ENCODE results near the gene CEACAM4.

CEACAM4 gene

DNA sequence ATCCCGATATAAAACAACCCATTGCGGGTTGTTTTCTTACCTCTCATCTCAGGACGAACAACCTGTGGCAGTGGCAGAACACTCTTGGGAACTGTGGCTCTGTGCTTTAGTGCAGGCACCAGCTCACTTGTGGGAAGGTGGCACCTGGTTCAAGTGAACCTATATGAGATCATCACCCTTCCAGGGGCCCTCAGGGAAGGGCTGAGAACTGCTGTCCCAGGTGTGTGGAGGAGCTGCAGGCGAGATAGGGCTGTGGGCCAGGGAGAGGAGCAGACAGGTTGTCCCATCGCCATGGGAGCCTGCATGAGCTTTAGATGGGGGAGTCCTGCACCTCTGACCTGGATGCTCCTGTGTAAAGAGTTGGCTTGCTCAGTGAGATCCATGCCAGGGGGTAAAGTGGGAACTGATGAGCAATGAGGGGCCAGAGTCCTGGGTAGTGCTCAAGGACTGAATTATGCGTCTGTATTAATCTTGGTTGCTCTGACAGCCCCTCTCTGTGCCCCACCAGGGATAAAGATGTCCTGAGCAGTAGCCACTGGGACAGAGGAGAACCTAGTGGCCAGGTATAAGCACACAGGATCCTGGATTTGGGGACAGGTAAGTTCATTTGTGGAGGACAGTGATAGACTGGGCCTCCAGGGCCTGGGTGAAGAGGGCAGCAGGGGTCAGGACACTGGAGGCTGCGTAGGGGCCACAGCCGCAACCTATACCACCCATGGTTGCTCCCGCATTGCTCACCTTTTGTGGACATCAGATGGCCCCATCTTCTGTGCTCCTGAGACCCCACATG lies 8.7 kb downstream of the CEACAM4 start:
- no peak for TF ChIP-seq EZH2phosphoT487 (IDR thresholded peaks at IDR 0.05; ENCODE audit: borderline replicate concordance)
- TF ChIP-seq, protein P1, sequence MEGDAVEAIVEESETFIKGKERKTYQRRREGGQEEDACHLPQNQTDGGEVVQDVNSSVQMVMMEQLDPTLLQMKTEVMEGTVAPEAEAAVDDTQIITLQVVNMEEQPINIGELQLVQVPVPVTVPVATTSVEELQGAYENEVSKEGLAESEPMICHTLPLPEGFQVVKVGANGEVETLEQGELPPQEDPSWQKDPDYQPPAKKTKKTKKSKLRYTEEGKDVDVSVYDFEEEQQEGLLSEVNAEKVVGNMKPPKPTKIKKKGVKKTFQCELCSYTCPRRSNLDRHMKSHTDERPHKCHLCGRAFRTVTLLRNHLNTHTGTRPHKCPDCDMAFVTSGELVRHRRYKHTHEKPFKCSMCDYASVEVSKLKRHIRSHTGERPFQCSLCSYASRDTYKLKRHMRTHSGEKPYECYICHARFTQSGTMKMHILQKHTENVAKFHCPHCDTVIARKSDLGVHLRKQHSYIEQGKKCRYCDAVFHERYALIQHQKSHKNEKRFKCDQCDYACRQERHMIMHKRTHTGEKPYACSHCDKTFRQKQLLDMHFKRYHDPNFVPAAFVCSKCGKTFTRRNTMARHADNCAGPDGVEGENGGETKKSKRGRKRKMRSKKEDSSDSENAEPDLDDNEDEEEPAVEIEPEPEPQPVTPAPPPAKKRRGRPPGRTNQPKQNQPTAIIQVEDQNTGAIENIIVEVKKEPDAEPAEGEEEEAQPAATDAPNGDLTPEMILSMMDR (conservative IDR thresholded peaks at IDR 0.05; ENCODE audit: low read length), result no peak
- no peak overlapping the region for H3K4me3 ChIP-seq (ENCODE audit: low read length, poor library complexity, severe bottlenecking)
- no peak overlapping the region for H2AFZ ChIP-seq (ENCODE audit: low read length)
- no peaks in the 10 kb centered on the region; the same call in 1 of the 2 replicates for H3K9me3 ChIP-seq (ENCODE audit: insufficient read depth, low read depth, low read length)
- no peaks in the 10 kb centered on the region for H3K79me2 ChIP-seq (ENCODE audit: insufficient read depth, low read length)
- H4K20me1 ChIP-seq (ENCODE audit: insufficient read depth, low read length, poor library complexity, severe bottlenecking), result no peaks in the 10 kb centered on the region
- no peaks in the 10 kb centered on the region for H3K9me2 ChIP-seq (replicated peaks; ENCODE audit: low read depth, low read length)
- no peak overlapping the region for H3K4me2 ChIP-seq (ENCODE audit: low read depth, low read length, poor library complexity, severe bottlenecking)
- no peaks in the 10 kb centered on the region for H3K4me1 ChIP-seq (ENCODE audit: insufficient read depth, low read length, poor library complexity, severe bottlenecking)
- no peaks in the 10 kb centered on the region for H3K36me3 ChIP-seq (ENCODE audit: insufficient read depth, low read length)
- H3F3A ChIP-seq (ENCODE audit: low read depth), result no peaks in the 10 kb centered on the region
- no peaks in the 10 kb centered on the region for H3K27me3 ChIP-seq (ENCODE audit: insufficient read depth, low read length, poor library complexity, severe bottlenecking)
- no peak overlapping the region for H3K9ac ChIP-seq (ENCODE audit: low read depth, low read length, poor library complexity, severe bottlenecking)

DNA sequence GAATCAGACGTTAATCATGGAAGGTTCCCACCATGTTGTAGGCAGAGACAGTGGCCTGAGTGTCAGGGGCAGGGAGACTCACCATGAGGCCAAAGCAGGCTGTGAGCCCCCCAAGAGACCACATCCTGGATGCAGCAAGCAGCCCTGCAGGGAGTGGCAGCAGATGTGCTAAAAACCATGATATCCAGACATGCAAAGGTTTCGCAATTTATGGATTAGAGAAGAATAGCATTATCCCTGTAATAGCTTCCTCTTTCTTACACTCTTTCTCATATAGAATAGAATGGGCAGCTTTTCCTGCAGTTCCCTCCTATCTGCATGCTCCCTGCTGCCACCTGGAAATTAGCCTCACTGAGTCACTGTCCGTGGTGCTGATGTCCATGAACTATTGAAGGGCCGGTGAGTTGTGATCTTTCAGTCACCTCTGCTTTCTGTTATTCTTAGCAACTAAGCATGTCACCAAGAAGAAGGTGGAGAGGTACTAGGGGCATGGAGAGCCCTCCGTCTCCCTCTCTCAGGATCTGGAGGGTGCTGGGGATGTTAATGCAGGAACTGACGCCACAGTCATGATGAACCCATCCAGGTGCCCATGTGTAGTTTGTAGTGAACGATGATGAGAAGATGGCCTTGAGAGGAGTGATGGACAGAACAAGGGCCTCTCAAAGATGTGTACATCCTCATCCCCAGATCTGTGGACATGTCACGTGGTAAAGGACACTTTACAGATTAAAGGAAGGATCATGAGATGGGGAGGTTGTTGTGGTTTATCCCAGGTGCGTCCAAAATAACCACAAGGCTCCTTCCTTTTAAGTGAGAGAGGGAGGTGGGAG lies 9.9 kb downstream of the CEACAM4 start:
- H3K4me2 ChIP-seq (ENCODE audit: low read depth, low read length, poor library complexity, severe bottlenecking), result no peak overlapping the region
- no peak for TF ChIP-seq EZH2phosphoT487 (IDR thresholded peaks at IDR 0.05; ENCODE audit: borderline replicate concordance)
- TF ChIP-seq, protein P1 (conservative IDR thresholded peaks at IDR 0.05; ENCODE audit: low read length), result no peak
- no peak overlapping the region for H3K4me3 ChIP-seq (ENCODE audit: low read length, poor library complexity, severe bottlenecking)
- H2AFZ ChIP-seq (ENCODE audit: low read length), result no peak overlapping the region
- H3K9me2 ChIP-seq (replicated peaks; ENCODE audit: low read depth, low read length), result no peaks in the 10 kb centered on the region
- H4K20me1 ChIP-seq (ENCODE audit: insufficient read depth, low read length, poor library complexity, severe bottlenecking), result no peaks in the 10 kb centered on the region
- no peaks in the 10 kb centered on the region; the same call in 1 of the 2 replicates for H3K9me3 ChIP-seq (ENCODE audit: insufficient read depth, low read depth, low read length)
- H3K36me3 ChIP-seq (ENCODE audit: insufficient read depth, low read length), result no peaks in the 10 kb centered on the region
- H3F3A ChIP-seq (ENCODE audit: low read depth), result no peaks in the 10 kb centered on the region
- no peaks in the 10 kb centered on the region for H3K27me3 ChIP-seq (ENCODE audit: insufficient read depth, low read length, poor library complexity, severe bottlenecking)
- H3K9ac ChIP-seq (ENCODE audit: low read depth, low read length, poor library complexity, severe bottlenecking), result no peak overlapping the region
- no peaks in the 10 kb centered on the region for H3K79me2 ChIP-seq (ENCODE audit: insufficient read depth, low read length)
- no peaks in the 10 kb centered on the region for H3K4me1 ChIP-seq (ENCODE audit: insufficient read depth, low read length, poor library complexity, severe bottlenecking)

DNA sequence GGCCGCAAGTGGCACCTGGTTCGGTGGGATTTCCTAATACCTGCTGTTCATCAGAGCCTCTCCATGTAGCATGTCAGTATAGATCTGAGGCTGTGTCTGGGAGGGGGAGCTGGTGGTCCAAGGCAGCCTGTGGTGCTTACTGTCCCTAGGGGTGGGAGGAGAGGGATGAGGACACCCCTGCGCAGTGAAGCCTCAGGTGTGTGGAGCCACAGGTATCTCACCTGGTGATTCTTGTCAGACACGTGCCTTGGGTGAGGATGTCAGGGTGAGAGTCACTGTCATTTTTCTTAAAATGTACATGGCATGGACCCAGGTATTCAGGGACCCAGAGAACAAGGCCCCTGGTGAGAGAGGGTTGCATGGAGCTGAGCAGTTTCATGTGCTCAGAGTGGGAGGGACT lies 11.7 kb downstream of the CEACAM4 start:
- no peak overlapping the region for H3K4me3 ChIP-seq (ENCODE audit: low read length, poor library complexity, severe bottlenecking)
- no peak overlapping the region for H3K4me2 ChIP-seq (ENCODE audit: low read depth, low read length, poor library complexity, severe bottlenecking)
- TF ChIP-seq, protein P1 (conservative IDR thresholded peaks at IDR 0.05; ENCODE audit: low read length), result no peak
- TF ChIP-seq EZH2phosphoT487 (IDR thresholded peaks at IDR 0.05; ENCODE audit: borderline replicate concordance), result no peak
- no peaks in the 10 kb centered on the region for H3K79me2 ChIP-seq (ENCODE audit: insufficient read depth, low read length)
- H3K9me2 ChIP-seq (replicated peaks; ENCODE audit: low read depth, low read length), result no peaks in the 10 kb centered on the region
- no peaks in the 10 kb centered on the region; the same call in 1 of the 2 replicates for H3K9me3 ChIP-seq (ENCODE audit: insufficient read depth, low read depth, low read length)
- H4K20me1 ChIP-seq (ENCODE audit: insufficient read depth, low read length, poor library complexity, severe bottlenecking), result no peaks in the 10 kb centered on the region
- no peaks in the 10 kb centered on the region for H3K4me1 ChIP-seq (ENCODE audit: insufficient read depth, low read length, poor library complexity, severe bottlenecking)
- no peaks in the 10 kb centered on the region for H3F3A ChIP-seq (ENCODE audit: low read depth)
- no peak overlapping the region for H2AFZ ChIP-seq (ENCODE audit: low read length)
- no peaks in the 10 kb centered on the region for H3K36me3 ChIP-seq (ENCODE audit: insufficient read depth, low read length)
- H3K9ac ChIP-seq (ENCODE audit: low read depth, low read length, poor library complexity, severe bottlenecking), result no peak overlapping the region
- no peaks in the 10 kb centered on the region for H3K27me3 ChIP-seq (ENCODE audit: insufficient read depth, low read length, poor library complexity, severe bottlenecking)
